GM12801 (cell line): ENCODE measurements around the gene GRIPAP1.

Source experiments
- CTCF ChIP-seq: IDR thresholded peaks from one replicate; pipeline ENCODE4 v1.5.1; 2011; ENCODE audit warnings: control low read depth; ENCODE audit not compliant: insufficient read length; ENCODE audit errors: extremely low read depth

The GRIPAP1 gene

GRCh38 chrX:49039598-49040375 lies 37.7 kb upstream of the GRIPAP1 start:
- TF ChIP-seq CTCF: no peak

GRCh38 chrX:49037883-49038475 lies 35.9 kb upstream of the GRIPAP1 start:
- TF ChIP-seq CTCF: no peak

- no peak for TF ChIP-seq CTCF
Measured at GRCh38 chrX:49030283-49030682, 28.2 kb upstream of the GRIPAP1 start.

DNA sequence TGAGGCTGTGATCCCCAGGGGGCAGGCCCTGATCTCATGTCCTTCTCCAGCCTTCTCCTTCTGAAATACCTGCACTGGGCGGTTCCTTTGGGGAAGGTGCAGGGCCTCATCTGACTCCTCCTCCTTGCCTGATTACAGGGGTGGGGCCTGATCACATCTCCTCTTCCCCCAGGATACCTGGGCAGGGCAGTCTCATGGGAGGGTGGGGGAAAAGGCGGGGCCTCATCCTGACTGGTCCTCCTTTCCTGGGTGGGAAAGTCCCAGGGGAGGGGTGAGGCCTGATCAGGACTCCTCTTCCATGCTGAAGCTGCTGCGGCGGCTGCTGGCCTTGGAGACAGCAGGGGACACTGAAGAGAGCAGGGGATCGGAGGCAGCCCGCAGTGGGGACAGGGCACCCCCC lies 27.8 kb upstream of the GRIPAP1 start:
- TF ChIP-seq CTCF: no peak

- no peak for TF ChIP-seq CTCF
Measured at GRCh38 chrX:49019599-49020249, 17.7 kb upstream of the GRIPAP1 start.

DNA sequence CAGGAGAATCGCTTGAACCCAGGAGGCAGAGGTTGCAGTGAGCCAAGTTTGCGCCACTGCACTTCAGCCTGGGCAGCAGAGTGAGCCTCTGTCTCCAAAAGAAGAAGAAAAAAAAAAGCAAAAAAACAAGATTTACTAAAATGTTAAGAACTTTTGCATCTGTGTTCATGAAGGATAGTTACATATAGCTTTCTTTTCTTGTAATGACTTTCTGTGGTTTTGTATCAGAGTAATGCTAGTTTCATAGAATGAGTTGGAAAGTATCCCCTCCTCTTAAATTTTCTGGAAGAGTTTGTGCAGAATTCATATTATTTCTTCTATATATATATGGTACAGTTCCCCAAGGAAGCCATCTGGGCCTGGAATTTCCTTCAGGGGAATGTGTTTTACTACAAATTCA lies 17.0 kb upstream of the GRIPAP1 start:
- no peak for TF ChIP-seq CTCF

DNA sequence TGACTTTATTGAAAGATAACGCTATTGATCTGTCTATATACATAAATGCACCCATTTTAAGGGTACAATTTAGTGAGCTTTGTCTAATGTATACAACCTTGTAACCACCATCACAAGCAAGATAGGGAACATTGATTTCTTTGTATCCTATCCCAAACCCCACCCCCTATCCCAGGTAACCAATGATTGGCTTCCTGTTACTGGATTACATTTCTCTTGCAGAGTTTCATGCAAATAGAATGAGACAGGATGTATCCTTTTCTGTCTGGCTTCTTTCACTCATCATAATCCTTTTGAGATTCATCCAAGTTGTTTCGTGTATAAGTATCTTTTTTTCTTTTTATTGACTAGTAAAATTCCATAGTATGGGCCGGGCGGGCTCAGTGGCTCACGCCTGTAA lies 1.6 kb upstream of the GRIPAP1 start:
- TF ChIP-seq CTCF: no peak
